ENCODE data around the gene CLCN3. TPM values are rescaled to one million over a fixed set of nuclear protein-coding genes. Genes with fewer than 3 reads are reported as not detected.

The CLCN3 gene
- total and polyA plus RNA-seq, 9 of the 15 experiments (the other 6 are each of a cell fraction or from before 2014, with no cell fraction given) = 12.7 to 60.6 (median 38.5) TPM

DNA sequence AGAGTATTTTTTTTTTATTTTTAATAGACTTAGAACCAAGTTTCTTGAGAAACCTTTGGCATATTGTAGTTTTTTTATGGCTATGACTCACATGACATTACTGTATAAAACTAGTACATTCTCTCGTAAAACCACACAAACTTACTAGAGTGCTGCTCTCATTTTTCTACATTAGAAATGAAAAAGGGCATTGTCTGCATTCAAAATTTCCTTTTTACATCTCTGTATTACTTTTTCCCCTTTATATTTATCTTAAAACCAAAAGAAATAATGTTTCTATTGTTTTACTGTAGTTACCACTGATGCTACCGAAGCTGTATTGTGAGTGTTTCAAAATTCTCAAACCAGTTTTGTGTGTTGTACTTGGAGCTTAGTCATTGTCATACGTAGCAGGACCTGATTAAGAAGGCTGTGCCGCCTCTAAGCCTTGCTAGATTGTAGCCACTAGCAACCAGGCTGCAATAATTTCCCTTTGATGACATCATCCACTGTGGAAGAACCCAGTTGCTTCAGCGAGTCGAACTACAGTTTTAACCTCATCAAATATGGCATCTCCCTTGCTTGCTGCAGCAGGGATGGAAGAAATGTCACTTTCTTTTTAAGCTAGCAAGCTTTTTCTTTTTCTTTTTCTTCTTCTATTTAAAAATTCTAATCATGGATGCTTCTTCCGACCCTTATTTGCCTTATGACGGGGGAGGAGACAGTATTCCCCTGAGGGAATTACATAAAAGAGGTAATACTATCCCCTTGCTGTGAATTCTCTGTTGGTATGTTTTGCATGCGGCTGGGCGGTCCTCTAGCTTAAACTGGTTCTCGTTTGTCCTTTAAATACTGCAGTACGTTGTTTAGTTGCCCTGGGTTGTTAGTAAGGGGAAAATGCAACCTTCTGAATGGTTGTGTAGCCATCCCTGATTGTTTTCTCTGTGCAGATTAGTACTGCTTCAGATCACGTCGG is 39.6 kb downstream of the CLCN3 start (continued):
- TF ChIP-seq PTTG1 (tag; IDR thresholded peaks at IDR 0.05; ENCODE audit: low read depth) = no peak
- TF ChIP-seq HDAC8 (tag; IDR thresholded peaks at IDR 0.05) = 0 out of 2 replicates have a peak, but pooled peaks have one; percentile 58
- TF ChIP-seq ZNF239 (CRISPR knock-in tag; IDR thresholded peaks at IDR 0.05) = no peak
- peak; percentile 67 for TF ChIP-seq NCOR1 (IDR thresholded peaks at IDR 0.05)
- no peak; the same call in 1 of the 2 replicates for TF ChIP-seq KHSRP (IDR thresholded peaks at IDR 0.05)
- TF ChIP-seq, protein P1, sequence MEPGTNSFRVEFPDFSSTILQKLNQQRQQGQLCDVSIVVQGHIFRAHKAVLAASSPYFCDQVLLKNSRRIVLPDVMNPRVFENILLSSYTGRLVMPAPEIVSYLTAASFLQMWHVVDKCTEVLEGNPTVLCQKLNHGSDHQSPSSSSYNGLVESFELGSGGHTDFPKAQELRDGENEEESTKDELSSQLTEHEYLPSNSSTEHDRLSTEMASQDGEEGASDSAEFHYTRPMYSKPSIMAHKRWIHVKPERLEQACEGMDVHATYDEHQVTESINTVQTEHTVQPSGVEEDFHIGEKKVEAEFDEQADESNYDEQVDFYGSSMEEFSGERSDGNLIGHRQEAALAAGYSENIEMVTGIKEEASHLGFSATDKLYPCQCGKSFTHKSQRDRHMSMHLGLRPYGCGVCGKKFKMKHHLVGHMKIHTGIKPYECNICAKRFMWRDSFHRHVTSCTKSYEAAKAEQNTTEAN (CRISPR knock-in tag; IDR thresholded peaks at IDR 0.05) = no peak
- no peak for TF ChIP-seq HNRNPL (IDR thresholded peaks at IDR 0.05; ENCODE audit: low read depth, low read length)
- peak; percentile 61; the same call in 1 of the 2 replicates for TF ChIP-seq BHLHE40 (IDR thresholded peaks at IDR 0.05; ENCODE audit: low read length)
- no peak for TF ChIP-seq PHF21A (IDR thresholded peaks at IDR 0.05; ENCODE audit: borderline replicate concordance, low read depth)
- TF ChIP-seq MXI1 (IDR thresholded peaks at IDR 0.05; ENCODE audit: low read depth, low read length) = peak; percentile 98
- TF ChIP-seq POLR2H (tag; IDR thresholded peaks at IDR 0.05; ENCODE audit: low read depth) = peak; percentile 97
- TF ChIP-seq, protein P2, sequence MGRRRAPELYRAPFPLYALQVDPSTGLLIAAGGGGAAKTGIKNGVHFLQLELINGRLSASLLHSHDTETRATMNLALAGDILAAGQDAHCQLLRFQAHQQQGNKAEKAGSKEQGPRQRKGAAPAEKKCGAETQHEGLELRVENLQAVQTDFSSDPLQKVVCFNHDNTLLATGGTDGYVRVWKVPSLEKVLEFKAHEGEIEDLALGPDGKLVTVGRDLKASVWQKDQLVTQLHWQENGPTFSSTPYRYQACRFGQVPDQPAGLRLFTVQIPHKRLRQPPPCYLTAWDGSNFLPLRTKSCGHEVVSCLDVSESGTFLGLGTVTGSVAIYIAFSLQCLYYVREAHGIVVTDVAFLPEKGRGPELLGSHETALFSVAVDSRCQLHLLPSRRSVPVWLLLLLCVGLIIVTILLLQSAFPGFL (CRISPR knock-in tag; IDR thresholded peaks at IDR 0.05) = no peak
- TF ChIP-seq IRF2 (CRISPR knock-in tag; IDR thresholded peaks at IDR 0.05) = no peak
- TF ChIP-seq RFX1 (IDR thresholded peaks at IDR 0.05) = peak; percentile 98
- TF ChIP-seq ZNF354B (CRISPR knock-in tag; IDR thresholded peaks at IDR 0.05) = no peak
- TF ChIP-seq, protein P3, sequence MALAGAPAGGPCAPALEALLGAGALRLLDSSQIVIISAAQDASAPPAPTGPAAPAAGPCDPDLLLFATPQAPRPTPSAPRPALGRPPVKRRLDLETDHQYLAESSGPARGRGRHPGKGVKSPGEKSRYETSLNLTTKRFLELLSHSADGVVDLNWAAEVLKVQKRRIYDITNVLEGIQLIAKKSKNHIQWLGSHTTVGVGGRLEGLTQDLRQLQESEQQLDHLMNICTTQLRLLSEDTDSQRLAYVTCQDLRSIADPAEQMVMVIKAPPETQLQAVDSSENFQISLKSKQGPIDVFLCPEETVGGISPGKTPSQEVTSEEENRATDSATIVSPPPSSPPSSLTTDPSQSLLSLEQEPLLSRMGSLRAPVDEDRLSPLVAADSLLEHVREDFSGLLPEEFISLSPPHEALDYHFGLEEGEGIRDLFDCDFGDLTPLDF (CRISPR knock-in tag; IDR thresholded peaks at IDR 0.05) = no peak
- no peak for TF ChIP-seq BDP1 (IDR thresholded peaks at IDR 0.05; ENCODE audit: insufficient read depth, insufficient read length)
- TF ChIP-seq, protein P4, sequence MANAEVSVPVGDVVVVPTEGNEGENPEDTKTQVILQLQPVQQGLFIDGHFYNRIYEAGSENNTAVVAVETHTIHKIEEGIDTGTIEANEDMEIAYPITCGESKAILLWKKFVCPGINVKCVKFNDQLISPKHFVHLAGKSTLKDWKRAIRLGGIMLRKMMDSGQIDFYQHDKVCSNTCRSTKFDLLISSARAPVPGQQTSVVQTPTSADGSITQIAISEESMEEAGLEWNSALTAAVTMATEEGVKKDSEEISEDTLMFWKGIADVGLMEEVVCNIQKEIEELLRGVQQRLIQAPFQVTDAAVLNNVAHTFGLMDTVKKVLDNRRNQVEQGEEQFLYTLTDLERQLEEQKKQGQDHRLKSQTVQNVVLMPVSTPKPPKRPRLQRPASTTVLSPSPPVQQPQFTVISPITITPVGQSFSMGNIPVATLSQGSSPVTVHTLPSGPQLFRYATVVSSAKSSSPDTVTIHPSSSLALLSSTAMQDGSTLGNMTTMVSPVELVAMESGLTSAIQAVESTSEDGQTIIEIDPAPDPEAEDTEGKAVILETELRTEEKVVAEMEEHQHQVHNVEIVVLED (CRISPR knock-in tag; IDR thresholded peaks at IDR 0.05) = no peak
- no peak for TF ChIP-seq BCOR (IDR thresholded peaks at IDR 0.05)
- no peak for TF ChIP-seq PHTF2 (CRISPR knock-in tag; IDR thresholded peaks at IDR 0.05)
- TF ChIP-seq ZNF764 (CRISPR knock-in tag; IDR thresholded peaks at IDR 0.05; ENCODE audit: low read depth) = no peak
- no peak for TF ChIP-seq POU5F1 (IDR thresholded peaks at IDR 0.05; ENCODE audit: borderline replicate concordance, low read depth, low read length, partially characterized antibody)

Data from K562 (cell line).